K562 (cell line): ENCODE measurements around the gene BLCAP. TPM values are rescaled to one million over a fixed set of nuclear protein-coding genes. Genes with fewer than 3 reads are reported as not detected.

Experiments used
- ADNP ChIP-seq: fragments of 200-800 bp; sonication (Bioruptor generic); IDR thresholded peaks from 2 replicates; pipeline ENCODE4 v1.6.1; 2016; ENCODE audit warnings: missing genetic modification characterization, missing compliant biosample characterization
- ARNT ChIP-seq, 2 experiments: fragments of 450-650 bp; IDR thresholded peaks; 2 replicates each; pipeline ENCODE4 v1.6.1; 2016; ENCODE audit warnings: mild to moderate bottlenecking in 1 of 2
- ATF1 ChIP-seq, 2 experiments: fragments of 450-650 bp in 1 of 2; IDR thresholded peaks; 2 replicates each; pipeline ENCODE4 v1.6.1; 2016; ENCODE audit warnings: missing compliant biosample characterization in 1 of 2, missing genetic modification characterization in 1 of 2
- BDP1 ChIP-seq: IDR thresholded peaks from 3 replicates; pipeline ENCODE4 v1.6.1; 2011; ENCODE audit not compliant: insufficient read length, insufficient read depth
- C11orf30 ChIP-seq: fragments of 450-650 bp; IDR thresholded peaks from 2 replicates; pipeline ENCODE4 v1.6.1; 2016; ENCODE audit warnings: low read depth, mild to moderate bottlenecking
- CBFA2T2 ChIP-seq: fragments of 450-650 bp; conservative IDR thresholded peaks from 2 replicates; pipeline ENCODE4 v1.6.1; 2017; ENCODE audit warnings: mild to moderate bottlenecking
- CBFA2T3 ChIP-seq: fragments of 450-650 bp; IDR thresholded peaks from 2 replicates; pipeline ENCODE4 v1.6.1; 2017
- CBX5 ChIP-seq: IDR thresholded peaks from 2 replicates; pipeline ENCODE4 v1.6.1; 2014; ENCODE audit warnings: low read depth, borderline replicate concordance
- CBX8 ChIP-seq: fragments of 200-600 bp; sonication (generic); IDR thresholded peaks from 2 replicates; pipeline ENCODE4 v1.6.1; 2012; ENCODE audit warnings: borderline replicate concordance, mixed run types, low read depth, mild to moderate bottlenecking, moderate library complexity, mixed read lengths, low read length, control low read depth, inconsistent platforms; ENCODE audit not compliant: poor library complexity, severe bottlenecking; ENCODE audit errors: extremely low read depth
- HOXB6 ChIP-seq: fragments of 250-450 bp; sonication (Bioruptor Pico); IDR thresholded peaks from 2 replicates; pipeline ENCODE4 v1.5.1; 2022; ENCODE audit warnings: mild to moderate bottlenecking, borderline replicate concordance
- KDM1A ChIP-seq, 2 experiments: fragments of 450-650 bp; IDR thresholded peaks; 2 replicates each; pipeline ENCODE4 v1.6.1; 2016; ENCODE audit warnings: mild to moderate bottlenecking in 2 of 2
- MAZ ChIP-seq, 2 experiments: fragments of 450-650 bp in 1 of 2; sonication (generic) in 1 of 2; formaldehyde crosslinking; IDR thresholded peaks in 1 of 2; conservative IDR thresholded peaks in 1 of 2; 2 replicates each; pipeline versions ENCODE4 v1.4.0 to v1.5.0; 2020; ENCODE audit warnings: mild to moderate bottlenecking in 1 of 2, missing genetic modification reagents in 1 of 2
- NCOA1 ChIP-seq: fragments of 450-650 bp; IDR thresholded peaks from 2 replicates; pipeline ENCODE4 v1.6.1; 2016; ENCODE audit warnings: low read depth
- PYGO2 ChIP-seq: fragments of 450-650 bp; IDR thresholded peaks from 2 replicates; pipeline ENCODE4 v1.6.1; 2016; ENCODE audit warnings: mild to moderate bottlenecking, missing genetic modification characterization, moderate library complexity, missing compliant biosample characterization
- RFX7 ChIP-seq: fragments of 250-450 bp; sonication (Bioruptor Pico); IDR thresholded peaks from 2 replicates; pipeline ENCODE4 v1.5.1; 2021; ENCODE audit warnings: mild to moderate bottlenecking
- STAT5B ChIP-seq: fragments of 250-450 bp; sonication (Bioruptor Pico); IDR thresholded peaks from 2 replicates; pipeline ENCODE4 v1.8.0; 2021; ENCODE audit warnings: mild to moderate bottlenecking, inconsistent platforms
- TAF15 ChIP-seq: fragments of 200-400 bp; formaldehyde crosslinking; IDR thresholded peaks from 2 replicates; pipeline ENCODE4 v1.6.1; 2017; ENCODE audit warnings: mild to moderate bottlenecking, low read depth, low read length, moderate library complexity
- TAF7 ChIP-seq: fragments of 450-650 bp; IDR thresholded peaks from 2 replicates; pipeline ENCODE4 v1.6.1; 2016; ENCODE audit warnings: missing genetic modification characterization, missing compliant biosample characterization
- TRIM24 ChIP-seq, 2 experiments: fragments of 450-650 bp; IDR thresholded peaks; 2 replicates each; pipeline ENCODE4 v1.6.1; 2016
- ZNF197 ChIP-seq: fragments of 200-800 bp; sonication (Bioruptor generic); IDR thresholded peaks from 2 replicates; pipeline ENCODE4 v1.6.1; 2016; ENCODE audit warnings: low read depth, missing genetic modification characterization, missing compliant biosample characterization
- ZNF551 ChIP-seq: fragments of 250-450 bp; sonication (Bioruptor Pico); IDR thresholded peaks from 2 replicates; pipeline ENCODE4 v1.5.0; 2021; ENCODE audit warnings: mild to moderate bottlenecking, moderate library complexity
- ZNF586 ChIP-seq: fragments of 450-650 bp; formaldehyde crosslinking; conservative IDR thresholded peaks from 2 replicates; pipeline ENCODE4 v1.4.0; 2020; ENCODE audit warnings: mild to moderate bottlenecking, moderate library complexity
- ZNF778 ChIP-seq: fragments of 450-650 bp; formaldehyde crosslinking; IDR thresholded peaks from 2 replicates; pipeline ENCODE4 v1.4.0; 2020; ENCODE audit warnings: mild to moderate bottlenecking, moderate library complexity
- polyA plus RNA-seq, 8 experiments: library from polyadenylated mRNA; depleted of rRNA in 4 of 8; stranded (reverse) in 5 of 8; unstranded in 3 of 8; fragments of >200 nt; fragmentation: Nextera tagmentation in 2 of 8; fragmentation: Illumina TruSeq in 1 of 8; extraction: Ambion mirVana in 2 of 8; extraction: Trizol in 1 of 8; gene quantifications; 2 replicates each; pipeline versions ENCODE4 v1.2.1 to v1.2.3, GENCODE V29; 2011 to 2014; ENCODE audit warnings: inconsistent platforms in 1 of 8, missing spikeins in 1 of 8
- total RNA-seq, 7 experiments: library from RNA; depleted of rRNA in 6 of 7; stranded (reverse); fragments of >200 nt in 6 of 7; fragmentation: Illumina TruSeq in 2 of 7; extraction: Trizol in 2 of 7; gene quantifications; 2 replicates each; pipeline versions ENCODE4 v1.2.1 to v1.2.3, GENCODE V29; 2011 to 2021; ENCODE audit warnings: low replicate concordance in 1 of 7
- TF ChIP-seq, protein P1 (sequence below): fragments of 250-450 bp; sonication (Bioruptor Pico); IDR thresholded peaks from 2 replicates; pipeline ENCODE4 v1.5.0; 2021
- TF ChIP-seq, protein P2 (sequence below): fragments of 250-450 bp; sonication (Bioruptor Pico); IDR thresholded peaks from 2 replicates; pipeline ENCODE4 v1.5.0; 2021; ENCODE audit warnings: mild to moderate bottlenecking, moderate library complexity

Gene BLCAP
- total and polyA plus RNA-seq, 9 of the 15 experiments (the other 6 are each of a cell fraction or from before 2014, with no cell fraction given), result 16.9 to 41.5 (median 27.6) TPM

- TF ChIP-seq PYGO2 (tag), result no peak
- TF ChIP-seq, protein P1, sequence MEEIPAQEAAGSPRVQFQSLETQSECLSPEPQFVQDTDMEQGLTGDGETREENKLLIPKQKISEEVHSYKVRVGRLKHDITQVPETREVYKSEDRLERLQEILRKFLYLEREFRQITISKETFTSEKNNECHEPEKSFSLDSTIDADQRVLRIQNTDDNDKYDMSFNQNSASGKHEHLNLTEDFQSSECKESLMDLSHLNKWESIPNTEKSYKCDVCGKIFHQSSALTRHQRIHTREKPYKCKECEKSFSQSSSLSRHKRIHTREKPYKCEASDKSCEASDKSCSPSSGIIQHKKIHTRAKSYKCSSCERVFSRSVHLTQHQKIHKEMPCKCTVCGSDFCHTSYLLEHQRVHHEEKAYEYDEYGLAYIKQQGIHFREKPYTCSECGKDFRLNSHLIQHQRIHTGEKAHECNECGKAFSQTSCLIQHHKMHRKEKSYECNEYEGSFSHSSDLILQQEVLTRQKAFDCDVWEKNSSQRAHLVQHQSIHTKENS (CRISPR knock-in tag), result no peak
- TF ChIP-seq ZNF551, result no peak
- peak; percentile 14 to 49; a peak in 2 of 4 replicates for TF ChIP-seq TRIM24 (IDR thresholded peaks at IDR 0.05)
- no peak for TF ChIP-seq ZNF586 (CRISPR knock-in tag)
- TF ChIP-seq RFX7 (CRISPR knock-in tag), result no peak
- TF ChIP-seq CBFA2T2, result peak; percentile 88
- TF ChIP-seq ZNF778 (CRISPR knock-in tag), result no peak
- no peak; the same call in 1 of the 2 replicates for TF ChIP-seq NCOA1
- no peak for TF ChIP-seq C11orf30
- no peak for TF ChIP-seq ATF1 (CRISPR knock-in tag; IDR thresholded peaks at IDR 0.05)
- TF ChIP-seq ATF1 (tag; IDR thresholded peaks at IDR 0.05), result no peak
- TF ChIP-seq ARNT (IDR thresholded peaks at IDR 0.05), result 0 out of 4 replicates have a peak, but pooled peaks of 1 of the 2 experiments have one; percentile 27
- peak; percentile 99 for TF ChIP-seq KDM1A (IDR thresholded peaks at IDR 0.05)
- TF ChIP-seq TAF15, result no peak
- TF ChIP-seq TAF7, result no peak
- TF ChIP-seq ZNF197 (CRISPR knock-in tag), result no peak
- no peak for TF ChIP-seq CBX5
- TF ChIP-seq CBX8, result no peak
- TF ChIP-seq BDP1, result no peak
- no peak for TF ChIP-seq STAT5B (CRISPR knock-in tag)
- peak; percentile 95 for TF ChIP-seq CBFA2T3
- TF ChIP-seq ADNP (tag), result no peak
- TF ChIP-seq HOXB6 (CRISPR knock-in tag), result no peak
- peak in 1 of 2 experiments; percentile 16; a peak in 1 of 4 replicates for TF ChIP-seq MAZ (CRISPR knock-in tag; conservative IDR thresholded peaks at IDR 0.05 in 1 of 2, IDR thresholded peaks at IDR 0.05 in 1 of 2)
- TF ChIP-seq, protein P2, sequence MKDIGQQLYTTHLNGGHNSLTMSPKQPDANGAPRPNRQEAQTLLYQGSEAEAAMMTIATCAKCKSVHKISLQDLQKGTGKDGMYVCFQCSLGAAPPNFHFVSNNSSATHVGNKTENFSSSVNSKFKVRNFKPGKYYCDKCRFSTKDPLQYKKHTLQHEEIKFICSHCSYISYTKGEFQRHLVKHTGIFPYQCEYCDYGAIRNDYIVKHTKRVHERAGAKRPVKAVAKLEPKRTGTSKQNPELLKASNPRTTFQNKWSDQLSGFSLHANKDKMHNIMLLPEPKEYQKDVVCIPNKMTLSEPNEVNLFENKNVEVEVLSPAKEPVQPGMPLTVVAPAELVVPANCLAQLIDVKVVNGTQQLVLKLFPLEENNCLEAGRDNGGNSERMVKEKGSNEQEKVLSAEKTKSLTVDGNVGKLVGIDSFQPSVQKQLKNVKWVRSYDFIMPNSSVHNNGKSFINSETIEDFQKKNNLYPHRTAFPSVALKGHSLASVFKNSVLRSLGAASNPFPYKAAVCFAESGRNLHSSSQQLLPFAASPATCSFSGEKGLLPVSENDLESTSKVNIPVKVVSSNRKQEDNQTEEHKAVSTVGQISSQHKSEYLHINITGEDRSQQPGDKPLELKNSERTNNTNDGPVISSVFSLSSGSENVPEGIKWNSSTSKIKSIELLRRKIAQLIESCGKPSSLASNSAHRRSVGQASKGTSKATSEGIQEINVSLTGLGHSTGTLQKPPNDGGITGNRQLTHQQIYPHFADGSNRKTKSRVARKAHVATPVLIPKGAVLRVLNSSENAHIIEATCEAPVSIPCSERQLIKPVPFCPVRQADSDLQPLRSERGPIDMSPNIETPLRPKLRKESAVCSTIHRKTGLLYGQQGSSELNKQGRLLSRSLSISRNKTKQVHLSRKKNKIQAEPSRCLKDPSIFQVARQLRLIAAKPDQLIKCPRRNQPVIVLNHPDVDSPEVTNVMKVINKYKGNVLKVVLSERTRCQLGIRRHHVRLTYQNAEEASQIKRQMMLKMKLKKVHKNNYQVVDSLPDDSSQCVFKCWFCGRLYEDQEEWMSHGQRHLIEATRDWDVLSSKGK (CRISPR knock-in tag), result no peak
Observed at GRCh38 chr20:37526238-37526838, 1.3 kb downstream of the BLCAP start (continued).
